ENCODE results near the gene RTF1.

The RTF1 gene

DNA sequence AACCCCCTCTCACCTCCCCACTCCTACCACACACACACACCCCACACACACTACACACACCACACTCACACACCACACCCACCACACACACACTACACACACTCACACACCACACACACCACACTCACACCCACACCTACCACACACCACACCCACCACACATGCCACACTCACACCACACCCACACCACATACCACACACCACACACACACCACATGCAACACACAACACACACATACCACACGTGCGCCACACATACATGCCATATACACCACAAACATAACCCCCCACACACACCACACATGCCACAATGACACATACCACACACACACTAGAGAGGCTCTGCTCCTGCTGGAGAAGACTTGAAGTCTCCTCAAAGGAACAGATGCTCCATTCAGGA, 70.9 kb downstream of the RTF1 start:
- peak in 1 of 5 experiments; percentile 81 for DNase-seq

- DNase-seq, result no peak
These were observed 72.7 kb downstream of the RTF1 start for GRCh38 chr15:41489641-41490040.

DNA sequence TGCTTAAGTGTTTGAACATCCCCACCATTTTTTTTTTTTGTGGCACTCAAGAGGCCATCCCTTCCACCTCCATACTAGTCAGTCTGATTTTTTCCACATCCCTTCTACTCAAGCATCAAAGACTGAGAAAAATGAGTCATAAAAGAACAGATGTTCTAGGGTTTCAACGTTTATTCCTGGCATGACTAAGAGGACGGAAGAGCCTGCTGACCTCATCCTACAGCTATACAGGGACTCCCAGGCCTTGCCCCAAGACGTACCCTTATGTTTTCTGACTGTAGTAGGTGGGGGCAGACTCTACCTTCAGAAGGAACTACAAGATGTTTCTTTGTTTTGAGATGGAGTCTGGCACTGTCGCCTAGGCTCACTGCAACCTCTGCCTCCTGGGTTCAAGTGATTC, 73.5 kb downstream of the RTF1 start:
- peak in 1 of 5 experiments; percentile 89 for DNase-seq

DNA sequence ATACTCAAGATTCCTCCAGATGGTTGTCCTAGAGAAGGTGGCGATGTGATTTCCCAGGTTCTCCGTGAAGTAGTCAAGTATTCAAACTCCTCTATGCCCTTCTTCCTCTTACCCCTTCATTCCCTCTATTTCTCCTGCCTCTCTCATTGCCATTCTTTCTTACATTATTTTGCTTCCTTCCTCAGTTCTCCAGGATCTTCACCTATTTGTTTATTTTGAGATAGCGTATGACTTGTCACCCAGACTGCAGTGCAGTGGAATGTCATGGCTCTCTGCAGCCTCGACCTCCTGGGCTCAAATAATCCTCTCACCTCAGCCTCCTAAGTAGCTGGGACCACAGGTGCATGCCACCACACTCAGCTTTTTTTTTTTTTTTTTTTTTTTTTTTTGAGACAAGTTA, 75.0 kb downstream of the RTF1 start:
- no peak for DNase-seq

- peak in 1 of 5 experiments; percentile 44 for DNase-seq
These were observed 75.8 kb downstream of the RTF1 start for GRCh38 chr15:41492597-41493204.

DNA sequence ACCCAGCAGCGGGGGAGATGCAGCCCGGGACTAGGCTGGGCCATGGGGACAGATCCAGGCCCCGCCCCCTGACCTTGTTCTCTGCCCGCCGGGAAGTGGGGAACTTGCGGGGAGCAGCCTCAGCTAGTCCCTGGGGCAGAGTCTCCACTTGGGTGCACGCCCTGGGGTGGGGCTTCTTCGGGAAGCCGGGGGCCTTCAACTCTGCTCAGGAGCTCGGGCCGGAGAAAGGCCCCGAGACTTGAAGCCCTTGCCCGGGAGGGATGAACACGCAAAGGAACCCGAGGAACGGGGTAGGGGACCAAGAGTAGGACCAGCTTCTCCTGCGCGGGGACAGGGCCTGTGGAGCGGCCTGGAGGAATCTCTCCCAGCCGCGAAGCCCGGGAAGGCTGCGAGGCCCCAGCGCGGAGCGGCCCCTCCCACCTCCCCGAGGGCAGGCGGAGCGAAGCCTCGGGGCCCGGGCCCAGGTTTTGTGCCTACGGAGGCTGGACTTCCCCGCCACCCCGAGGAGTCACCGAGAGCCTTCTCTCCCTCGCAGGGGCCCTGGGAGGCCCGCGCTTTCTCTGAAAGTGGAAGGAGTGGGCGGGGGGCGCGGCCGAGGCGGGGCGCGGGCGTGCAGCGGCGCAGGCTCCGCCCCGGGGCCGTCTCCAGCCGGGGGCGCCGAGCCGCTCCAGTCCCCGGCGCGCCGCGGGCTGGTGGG, 76.5 kb downstream of the RTF1 start, which contains the start of gene ITPKA:
ITPKA (plus strand) TSS at position 670 of the 697 bp plus-strand sequence. CDS start 54 bp downstream, outside the sequence.
- peak; percentile 62 to 85 (median 65) for DNase-seq

GRCh38 chr15:41493902-41494189, 77.0 kb downstream of the RTF1 start:
- no peak for DNase-seq

GRCh38 chr15:41494190-41494921, 77.5 kb downstream of the RTF1 start:
- DNase-seq, result peak in 2 of 5 experiments; percentile 27 to 58

GRCh38 chr15:41494922-41495735, 78.2 kb downstream of the RTF1 start:
- no peak for DNase-seq

DNA sequence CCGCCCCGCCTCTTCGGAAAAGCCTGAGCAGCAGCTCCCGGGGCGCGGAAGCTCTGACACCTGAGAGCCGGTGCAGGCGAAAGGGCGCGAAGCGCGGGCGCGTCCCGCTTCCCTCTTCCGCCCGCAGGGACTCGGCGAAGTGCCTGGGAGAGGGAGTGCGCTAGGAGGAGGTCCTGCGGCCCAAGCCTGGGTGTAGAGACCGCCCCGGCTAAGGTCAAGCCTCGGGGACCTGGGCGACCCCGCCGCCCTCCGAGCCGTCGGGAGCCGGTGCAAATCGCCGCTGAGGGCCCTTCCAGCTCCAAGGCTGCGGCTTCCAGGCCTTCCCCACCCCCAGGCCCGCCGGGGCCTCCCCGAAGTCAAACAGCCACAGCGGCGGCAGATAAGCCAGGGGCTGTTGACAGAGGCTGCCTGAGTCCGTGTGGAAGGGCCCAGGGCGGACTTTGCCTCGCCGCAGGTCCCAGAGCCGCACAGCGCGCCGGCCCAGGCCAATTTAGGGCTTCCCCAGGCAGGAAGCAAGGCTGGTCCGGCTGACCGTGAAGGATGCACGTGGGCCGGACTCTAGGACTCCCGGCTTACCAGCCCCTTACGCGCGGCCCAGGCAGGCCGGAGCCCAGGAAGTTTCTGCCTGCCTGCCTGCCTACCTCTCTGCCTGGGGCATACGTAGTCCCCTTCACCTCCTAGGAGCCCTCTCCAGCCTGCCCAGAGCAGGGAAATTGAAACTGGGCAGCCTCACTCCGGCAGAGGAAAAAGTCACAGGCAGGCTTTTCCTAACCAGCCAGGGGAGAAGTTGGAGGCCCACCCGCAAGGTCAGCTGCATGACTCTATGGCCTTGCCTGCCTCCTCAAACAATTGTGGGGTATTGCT, 79.1 kb downstream of the RTF1 start:
- DNase-seq, result no peak

GRCh38 chr15:41498657-41499056, 81.8 kb downstream of the RTF1 start:
- no peak for DNase-seq

DNA sequence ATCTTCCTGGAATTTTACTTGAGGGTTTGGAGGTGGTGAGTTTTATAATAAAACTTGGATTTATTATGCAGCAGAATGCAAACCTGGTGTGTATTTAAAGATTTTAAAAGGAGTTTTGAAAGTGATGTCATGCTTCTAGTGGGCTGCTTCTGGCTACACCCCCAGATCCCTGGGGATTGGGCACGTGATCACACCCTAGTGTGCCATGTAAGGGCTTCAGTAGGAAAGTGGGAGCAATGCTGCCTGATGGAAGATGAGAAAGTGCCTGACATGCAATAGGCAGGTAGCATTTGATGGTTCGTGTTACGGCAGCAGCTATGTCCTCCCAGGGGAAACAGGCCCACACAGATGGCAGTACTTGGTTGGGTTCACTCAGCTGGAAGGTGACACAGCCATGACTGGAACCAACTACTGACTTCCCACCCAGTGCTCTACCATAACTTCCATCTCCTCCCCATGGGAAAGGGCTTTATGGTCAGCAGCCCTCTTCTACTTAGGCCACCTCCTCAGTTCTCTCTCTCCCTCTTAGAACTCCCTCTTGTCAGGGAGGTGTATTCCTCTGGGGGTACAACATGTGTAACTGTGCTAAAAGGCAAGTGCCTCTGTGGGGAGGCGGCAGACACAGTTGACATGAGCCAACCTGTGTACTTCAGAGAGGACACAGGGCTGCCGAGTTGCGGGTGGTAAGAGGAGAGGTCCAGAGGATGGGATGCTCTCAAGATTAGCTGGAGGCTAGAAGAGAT, 82.4 kb downstream of the RTF1 start:
- no peak for DNase-seq

DNA sequence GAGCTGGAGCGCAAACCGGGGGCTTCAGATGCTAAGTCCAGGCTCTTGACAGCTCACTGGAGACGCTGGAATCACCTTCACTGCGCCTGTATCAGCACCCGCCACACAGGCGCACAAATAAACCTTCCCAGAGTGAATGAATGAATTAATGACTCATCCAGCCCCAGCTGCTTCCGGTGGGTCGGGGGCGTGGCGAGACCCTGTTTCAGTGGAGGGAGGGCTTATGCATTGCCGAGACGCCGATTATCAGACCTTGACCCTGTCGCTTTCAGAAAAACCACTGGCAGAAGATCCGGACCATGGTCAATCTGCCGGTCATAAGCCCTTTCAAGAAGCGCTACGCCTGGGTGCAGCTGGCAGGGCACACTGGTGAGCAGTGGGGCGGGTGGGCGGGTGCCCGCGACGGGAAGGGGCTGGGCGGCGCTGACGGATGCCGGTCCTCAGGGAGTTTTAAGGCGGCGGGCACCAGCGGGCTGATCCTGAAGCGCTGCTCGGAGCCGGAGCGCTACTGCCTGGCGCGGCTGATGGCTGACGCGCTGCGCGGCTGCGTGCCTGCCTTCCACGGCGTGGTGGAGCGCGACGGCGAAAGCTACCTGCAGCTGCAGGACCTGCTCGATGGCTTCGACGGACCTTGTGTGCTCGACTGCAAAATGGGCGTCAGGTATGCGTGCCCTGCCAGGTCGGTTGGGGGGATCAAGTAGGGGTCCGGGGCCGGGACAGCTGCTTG, 84.5 kb downstream of the RTF1 start:
- peak in 1 of 5 experiments; percentile 55 for DNase-seq

GRCh38 chr15:41501931-41502794, 85.3 kb downstream of the RTF1 start:
- DNase-seq, result peak in 3 of 5 experiments; percentile 30 to 61 (median 31)

GRCh38 chr15:41502795-41503668, 86.1 kb downstream of the RTF1 start:
- no peak for DNase-seq

- no peak for DNase-seq
These were observed 86.7 kb downstream of the RTF1 start for GRCh38 chr15:41503669-41504010.

GRCh38 chr15:41504751-41505492, 88.0 kb downstream of the RTF1 start:
- no peak for DNase-seq

DNA sequence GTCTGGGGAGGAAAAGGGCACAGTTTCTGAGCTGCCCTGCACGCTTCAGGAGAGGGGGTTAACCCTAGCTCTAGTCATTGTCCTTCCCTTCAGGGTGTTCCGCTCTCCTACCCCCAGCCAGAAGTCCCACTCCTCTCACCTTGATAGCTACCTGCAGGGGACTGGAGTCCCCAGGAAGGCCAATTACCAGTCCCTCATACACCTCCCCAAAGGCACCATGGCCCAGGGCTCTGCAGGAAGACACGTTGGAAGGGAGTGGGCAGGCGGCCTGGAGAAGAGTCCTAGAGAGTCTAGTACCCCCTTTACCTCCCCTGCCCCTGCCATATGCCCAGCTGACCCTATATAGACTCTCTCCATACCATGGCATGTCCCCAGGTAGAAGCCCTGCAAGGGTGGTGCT, 88.9 kb downstream of the RTF1 start:
- no peak for DNase-seq
